Right kidney (tissue), 1 donor: Measurements from ENCODE around the gene AKIRIN2.
"Not testable (repeated sequence)": the region's sequence is repeated elsewhere in the genome, so short reads cannot be mapped to it uniquely, and the experiment has no call there.

ENCODE experiments used
- DNase-seq: peaks from one replicate; pipeline ENCODE4 v3.0.0-alpha.2; 2016

The AKIRIN2 gene

GRCh38 chr6:87692086-87692485, 9.9 kb downstream of the AKIRIN2 start:
- no peak for DNase-seq

GRCh38 chr6:87690441-87690840, 11.6 kb downstream of the AKIRIN2 start:
- DNase-seq: no peak

GRCh38 chr6:87687893-87688292, 14.1 kb downstream of the AKIRIN2 start:
- not testable (repeated sequence) for DNase-seq

- DNase-seq: no peak
Observed at GRCh38 chr6:87687296-87687695, 14.7 kb downstream of the AKIRIN2 start.

GRCh38 chr6:87686636-87687205, 15.3 kb downstream of the AKIRIN2 start:
- not testable (repeated sequence) for DNase-seq

GRCh38 chr6:87684895-87685654, 17.0 kb downstream of the AKIRIN2 start:
- DNase-seq: no peak

- DNase-seq: no peak
Observed at GRCh38 chr6:87683890-87684289, 18.1 kb downstream of the AKIRIN2 start.

- DNase-seq: no peak
Observed at GRCh38 chr6:87682310-87682709, 19.7 kb downstream of the AKIRIN2 start.

GRCh38 chr6:87675004-87675681, 26.9 kb downstream of the AKIRIN2 start:
- no peak for DNase-seq

GRCh38 chr6:87674290-87674689, 27.7 kb downstream of the AKIRIN2 start:
- DNase-seq: no peak

GRCh38 chr6:87673237-87673636, 28.8 kb downstream of the AKIRIN2 start:
- DNase-seq: no peak

- no peak for DNase-seq
Observed at GRCh38 chr6:87672641-87673040, 29.4 kb downstream of the AKIRIN2 start.

- no peak for DNase-seq
Observed at GRCh38 chr6:87671555-87672029, 30.4 kb downstream of the AKIRIN2 start.

GRCh38 chr6:87670707-87671106, 31.3 kb downstream of the AKIRIN2 start:
- peak; percentile 17 for DNase-seq

- no peak for DNase-seq
Observed at GRCh38 chr6:87669051-87669450, 33.0 kb downstream of the AKIRIN2 start.

- no peak for DNase-seq
Observed at GRCh38 chr6:87668013-87668412, 34.0 kb downstream of the AKIRIN2 start.

GRCh38 chr6:87667032-87667431, 35.0 kb downstream of the AKIRIN2 start:
- no peak for DNase-seq

- peak; percentile 8 for DNase-seq
Observed at GRCh38 chr6:87664921-87665485, 37.0 kb downstream of the AKIRIN2 start.

GRCh38 chr6:87663434-87663833, 38.6 kb downstream of the AKIRIN2 start:
- DNase-seq: no peak

GRCh38 chr6:87661503-87661902, 40.5 kb downstream of the AKIRIN2 start:
- no peak for DNase-seq

GRCh38 chr6:87661016-87661415, 41.0 kb downstream of the AKIRIN2 start:
- DNase-seq: no peak

- no peak for DNase-seq
Observed at GRCh38 chr6:87660226-87660911, 41.7 kb downstream of the AKIRIN2 start.

- no peak for DNase-seq
Observed at GRCh38 chr6:87658516-87658915, 43.5 kb downstream of the AKIRIN2 start.
